GM12891 (cell line): ENCODE data around the gene FURIN.

Experiments
- PAX5 ChIP-seq: IDR thresholded peaks from 2 replicates; pipeline ENCODE4 v1.6.1; 2011; ENCODE audit warnings: low read length, moderate library complexity, mild to moderate bottlenecking; ENCODE audit not compliant: insufficient read depth, severe bottlenecking
- POLR2A ChIP-seq: IDR thresholded peaks from 2 replicates; pipeline ENCODE4 v1.6.1; 2011; ENCODE audit warnings: low read depth, low read length, control low read depth
- POLR2AphosphoS5 ChIP-seq: IDR thresholded peaks from 2 replicates; pipeline ENCODE4 v1.6.1; 2011; ENCODE audit warnings: low read depth, low read length, control low read depth
- POU2F2 ChIP-seq: IDR thresholded peaks from 2 replicates; pipeline ENCODE4 v1.6.1; 2011; ENCODE audit warnings: low read depth, mild to moderate bottlenecking, control low read depth, low read length, moderate library complexity
- TAF1 ChIP-seq: IDR thresholded peaks from 2 replicates; pipeline ENCODE4 v1.6.1; 2011; ENCODE audit warnings: low read depth, low read length, control low read depth

- TF ChIP-seq POLR2AphosphoS5 (no peak), POLR2A (no peak), POU2F2 (no peak), TAF1 (no peak), PAX5 (no peak)
Observed at GRCh38 chr15:90876046-90876445, 7.7 kb downstream of the FURIN start.
